Choroid plexus epithelial cell (primary cell): ENCODE data around the gene BCKDK.

Source experiments
- DNase-seq: peaks from one replicate; pipeline ENCODE4 v3.0.0-alpha.2; 2010; ENCODE audit warnings: low read depth
- H3K4me3 ChIP-seq: 2 replicates; pipeline ENCODE4 v1.5.1; 2011; ENCODE audit warnings: low read depth, mild to moderate bottlenecking, control low read depth, low read length, moderate library complexity
- TF ChIP-seq, protein P1 (sequence below): conservative IDR thresholded peaks from 2 replicates; pipeline ENCODE4 v1.5.1; 2011; ENCODE audit warnings: low read depth, mild to moderate bottlenecking, control low read depth, inconsistent platforms, low read length, moderate library complexity

Gene BCKDK

DNA sequence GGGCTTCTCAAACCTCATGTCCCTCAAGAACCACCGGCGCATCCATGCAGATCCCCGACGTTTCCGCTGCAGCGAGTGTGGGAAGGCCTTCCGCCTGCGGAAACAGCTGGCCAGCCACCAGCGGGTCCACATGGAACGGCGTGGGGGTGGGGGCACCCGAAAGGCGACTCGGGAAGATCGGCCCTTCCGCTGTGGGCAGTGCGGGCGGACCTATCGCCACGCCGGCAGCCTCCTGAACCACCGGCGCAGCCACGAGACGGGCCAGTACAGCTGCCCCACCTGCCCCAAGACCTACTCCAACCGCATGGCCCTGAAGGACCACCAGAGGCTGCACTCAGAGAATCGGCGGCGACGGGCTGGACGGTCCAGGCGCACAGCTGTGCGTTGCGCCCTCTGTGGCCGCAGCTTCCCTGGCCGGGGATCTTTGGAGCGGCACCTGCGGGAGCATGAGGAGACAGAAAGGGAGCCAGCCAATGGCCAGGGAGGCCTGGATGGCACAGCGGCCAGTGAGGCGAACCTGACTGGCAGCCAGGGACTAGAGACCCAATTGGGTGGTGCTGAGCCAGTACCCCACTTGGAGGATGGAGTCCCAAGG is 28.1 kb upstream of the BCKDK start:
- no peak for DNase-seq
- TF ChIP-seq, protein P1, sequence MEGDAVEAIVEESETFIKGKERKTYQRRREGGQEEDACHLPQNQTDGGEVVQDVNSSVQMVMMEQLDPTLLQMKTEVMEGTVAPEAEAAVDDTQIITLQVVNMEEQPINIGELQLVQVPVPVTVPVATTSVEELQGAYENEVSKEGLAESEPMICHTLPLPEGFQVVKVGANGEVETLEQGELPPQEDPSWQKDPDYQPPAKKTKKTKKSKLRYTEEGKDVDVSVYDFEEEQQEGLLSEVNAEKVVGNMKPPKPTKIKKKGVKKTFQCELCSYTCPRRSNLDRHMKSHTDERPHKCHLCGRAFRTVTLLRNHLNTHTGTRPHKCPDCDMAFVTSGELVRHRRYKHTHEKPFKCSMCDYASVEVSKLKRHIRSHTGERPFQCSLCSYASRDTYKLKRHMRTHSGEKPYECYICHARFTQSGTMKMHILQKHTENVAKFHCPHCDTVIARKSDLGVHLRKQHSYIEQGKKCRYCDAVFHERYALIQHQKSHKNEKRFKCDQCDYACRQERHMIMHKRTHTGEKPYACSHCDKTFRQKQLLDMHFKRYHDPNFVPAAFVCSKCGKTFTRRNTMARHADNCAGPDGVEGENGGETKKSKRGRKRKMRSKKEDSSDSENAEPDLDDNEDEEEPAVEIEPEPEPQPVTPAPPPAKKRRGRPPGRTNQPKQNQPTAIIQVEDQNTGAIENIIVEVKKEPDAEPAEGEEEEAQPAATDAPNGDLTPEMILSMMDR, result no peak
- H3K4me3 ChIP-seq, result no peak overlapping the region

DNA sequence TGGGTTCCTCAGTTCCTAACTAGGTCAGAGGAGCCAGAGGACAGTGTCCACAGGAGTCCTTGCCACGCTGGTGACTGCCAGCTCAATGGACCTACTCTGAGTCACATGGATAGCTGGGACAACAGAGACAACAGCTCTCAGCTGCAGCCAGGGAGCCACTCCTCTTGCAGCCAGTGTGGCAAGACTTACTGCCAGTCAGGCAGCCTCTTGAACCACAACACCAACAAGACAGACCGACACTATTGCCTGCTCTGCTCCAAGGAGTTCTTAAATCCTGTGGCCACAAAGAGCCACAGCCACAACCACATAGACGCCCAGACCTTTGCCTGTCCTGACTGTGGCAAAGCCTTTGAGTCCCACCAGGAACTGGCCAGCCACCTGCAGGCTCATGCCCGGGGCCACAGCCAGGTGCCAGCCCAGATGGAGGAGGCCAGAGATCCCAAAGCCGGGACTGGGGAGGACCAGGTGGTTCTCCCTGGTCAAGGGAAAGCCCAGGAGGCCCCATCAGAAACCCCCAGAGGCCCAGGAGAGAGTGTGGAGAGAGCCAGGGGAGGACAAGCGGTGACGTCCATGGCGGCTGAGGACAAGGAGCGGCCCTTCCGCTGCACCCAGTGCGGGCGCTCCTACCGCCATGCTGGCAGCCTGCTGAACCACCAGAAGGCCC is 27.3 kb upstream of the BCKDK start:
- H3K4me3 ChIP-seq, result no peak overlapping the region
- no peak for DNase-seq
- TF ChIP-seq, protein P1, result no peak

DNA sequence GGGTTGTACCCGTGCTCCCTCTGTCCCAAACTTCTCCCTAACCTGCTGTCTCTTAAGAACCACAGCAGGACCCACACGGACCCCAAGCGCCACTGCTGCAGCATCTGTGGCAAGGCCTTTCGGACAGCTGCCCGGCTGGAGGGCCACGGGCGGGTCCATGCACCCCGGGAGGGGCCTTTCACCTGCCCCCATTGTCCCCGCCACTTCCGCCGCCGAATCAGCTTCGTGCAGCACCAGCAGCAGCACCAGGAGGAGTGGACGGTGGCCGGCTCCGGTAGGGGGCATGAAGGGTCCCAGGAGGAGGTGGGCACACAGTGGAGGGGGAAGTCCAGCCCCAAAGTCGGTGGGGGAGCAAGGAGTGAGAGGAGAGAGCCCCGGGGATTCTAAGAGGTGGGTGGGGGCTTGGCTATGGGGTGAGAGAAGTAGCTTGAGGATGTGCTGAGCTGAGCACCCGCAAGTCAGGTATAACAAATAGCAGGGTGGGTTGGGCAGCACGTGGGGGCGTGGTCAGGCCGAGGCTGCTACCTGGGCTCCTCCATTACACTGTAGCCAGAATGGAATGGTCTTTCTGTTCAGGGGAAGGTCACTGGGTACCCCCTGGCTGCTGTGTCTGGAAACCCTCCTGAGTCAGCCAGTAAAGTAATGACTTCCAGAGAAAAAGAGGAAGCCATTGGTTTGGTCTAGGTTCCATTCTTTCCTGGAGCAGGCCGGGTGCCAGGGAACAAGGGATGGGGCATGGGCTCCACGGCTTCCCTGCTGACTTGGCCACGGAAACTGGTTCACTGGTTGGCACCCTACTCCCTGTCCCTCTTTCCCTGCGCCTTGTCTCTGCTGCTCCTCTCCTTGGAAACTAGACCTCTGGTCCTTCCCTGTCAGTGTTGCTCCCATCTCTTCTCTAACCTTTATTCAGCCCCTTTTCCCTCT is 26.5 kb upstream of the BCKDK start:
- TF ChIP-seq, protein P1, result no peak
- DNase-seq, result no peak
- no peak overlapping the region for H3K4me3 ChIP-seq

DNA sequence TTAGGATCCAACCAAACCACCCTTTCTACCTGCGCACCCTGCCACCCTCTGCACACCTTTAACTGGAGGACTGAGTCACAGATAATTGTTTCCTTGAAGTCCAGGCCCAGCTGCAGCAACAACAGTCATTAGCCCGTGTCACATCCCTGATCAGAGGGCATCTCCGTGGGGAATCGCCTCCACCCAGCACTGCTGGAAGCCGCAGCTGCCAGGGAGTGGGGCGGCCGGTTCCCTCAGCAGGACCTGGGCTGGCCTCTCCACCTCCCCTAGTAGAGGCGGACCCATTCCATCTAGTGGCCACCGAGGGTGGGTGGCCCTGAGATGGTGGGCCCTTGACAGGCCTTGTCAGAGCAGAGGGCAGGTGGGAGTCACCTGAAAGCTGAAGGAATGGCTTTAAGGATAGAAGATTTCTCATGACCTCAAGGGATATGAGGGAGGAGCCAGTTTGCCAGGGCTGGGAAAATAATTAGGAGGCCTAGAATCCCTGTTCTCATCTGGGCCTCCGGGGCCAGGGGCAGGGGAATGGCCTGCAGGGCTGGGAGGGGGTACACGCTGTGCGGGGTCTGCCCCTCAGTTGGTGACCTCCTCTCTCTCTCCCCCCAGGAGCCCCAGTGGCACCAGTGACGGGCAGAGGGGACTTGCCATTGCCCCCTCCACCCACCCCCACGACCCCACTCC is 25.7 kb upstream of the BCKDK start:
- H3K4me3 ChIP-seq, result no peak overlapping the region
- no peak for DNase-seq
- TF ChIP-seq, protein P1, result no peak

DNA sequence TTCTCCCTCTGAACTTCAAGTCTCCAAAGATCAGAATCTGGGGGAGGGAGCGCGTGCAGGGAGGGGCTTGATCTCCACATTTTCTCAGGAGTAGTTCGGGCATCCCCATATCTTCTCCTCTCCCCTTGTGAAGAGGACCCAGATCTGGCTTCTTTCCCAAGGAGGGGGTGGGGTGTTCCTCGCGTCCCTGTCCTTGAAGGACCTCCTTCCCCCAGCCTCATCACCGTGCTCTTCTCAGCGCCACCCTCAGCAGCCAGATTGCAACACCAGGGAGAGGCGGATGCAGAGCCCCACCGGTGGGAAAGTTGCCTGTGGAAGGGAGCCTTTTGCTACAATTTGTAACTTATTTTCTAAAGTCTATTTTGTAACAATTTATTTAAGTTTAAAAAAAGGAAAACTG is 25.1 kb upstream of the BCKDK start:
- TF ChIP-seq, protein P1, result no peak
- no peak overlapping the region for H3K4me3 ChIP-seq
- no peak for DNase-seq

DNA sequence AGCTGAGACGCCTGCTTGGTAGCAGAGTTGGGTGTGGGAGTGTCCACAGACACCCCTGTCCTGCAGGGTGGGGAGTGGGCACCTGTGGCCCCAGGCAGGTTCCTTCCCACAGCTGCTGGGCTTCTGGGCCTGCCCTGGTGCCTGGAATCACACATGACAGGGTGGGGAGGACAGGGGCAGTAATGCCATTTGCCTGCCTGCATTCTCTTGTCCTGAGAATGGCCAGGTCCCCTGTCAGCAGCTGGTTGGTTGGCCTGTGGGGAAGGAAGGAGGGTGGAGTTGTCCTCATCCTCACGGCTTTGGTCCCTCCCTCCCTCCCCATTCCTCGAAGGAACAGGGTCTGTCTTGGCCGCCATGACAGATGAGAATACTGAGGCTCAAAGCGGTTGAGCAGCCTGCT is 24.6 kb upstream of the BCKDK start:
- no peak overlapping the region for H3K4me3 ChIP-seq
- TF ChIP-seq, protein P1, result no peak
- no peak for DNase-seq
